HCT116 (cell line): ENCODE results near the gene CTNND2. TPM values are rescaled to one million over a fixed set of nuclear protein-coding genes. Genes with fewer than 3 reads are reported as not detected.
"Not testable (repeated sequence)": the region's sequence is repeated elsewhere in the genome, so short reads cannot be mapped to it uniquely, and the experiment has no call there.

ENCODE experiments used
- ATAC-seq: fragments of 200-7000 bp; cut with Tn5 transposase; 2 replicates; pipeline ENCODE4 v1.9.1; 2020; ENCODE audit warnings: mild to moderate bottlenecking, moderate library complexity
- BruUV-seq: library from RNA; stranded (reverse); fragments of 400-500 nt; replicated peaks from 2 replicates; lab custom pipeline; 2021; lab: Mats Ljungman, UMichigan
- CTCF ChIA-PET: fragments of 300-600 bp; sonication (Branson Sonifier 250); formaldehyde crosslinking; loops from one replicate; lab custom pipeline; 2021; ENCODE audit warnings: antibody characterized with exemption; lab: Charles Lee
- POLR2A ChIA-PET: fragments of 300-600, 350-600 bp; sonication (Branson Sonifier 250); formaldehyde crosslinking; loops from one replicate; lab custom pipeline; 2021; ENCODE audit warnings: antibody characterized with exemption; lab: Charles Lee
- RAD21 ChIA-PET, 2 experiments: fragments of 300-600 bp; sonication (Branson Sonifier 250); formaldehyde crosslinking; loops; one replicate each; lab custom pipeline; 2023; ENCODE audit warnings: low total read pairs in 2 of 2; ENCODE audit not compliant: uncharacterized antibody in 2 of 2, unreplicated experiment in 2 of 2, low non-redundant PET in 1 of 2; lab: Charles Lee
- DNase-seq: peaks from one replicate; pipeline ENCODE4 v3.0.0-alpha.2; 2010; ENCODE audit warnings: low read depth, low spot score
- H2AFZ ChIP-seq: fragments of 200-600 bp; shearing (Covaris generic), sonication (generic); 2 replicates; pipeline ENCODE4 v1.6.1; 2017; ENCODE audit warnings: low read depth, mixed run types, mixed read lengths, antibody characterized with exemption, low read length; ENCODE audit not compliant: poor library complexity, severe bottlenecking
- H3K27ac ChIP-seq: 2 replicates; pipeline ENCODE4 v1.5.1; 2012; ENCODE audit warnings: low read depth, low read length
- H3K27me3 ChIP-seq: fragments of 200-600 bp; sonication (generic); 2 replicates; pipeline ENCODE4 v1.6.1; 2016; ENCODE audit warnings: mixed run types, low read length, mixed read lengths; ENCODE audit not compliant: insufficient read depth
- H3K36me3 ChIP-seq, 2 experiments: fragments of 200-500 bp in 1 of 2; fragments of 200-600 bp in 1 of 2; sonication (Bioruptor generic) in 1 of 2; sonication (generic) in 1 of 2; 2 replicates each; pipeline versions ENCODE4 v1.5.1 to v1.6.1; 2014 to 2016; ENCODE audit warnings: low read length in 2 of 2, inconsistent platforms in 1 of 2, mixed read lengths in 1 of 2, mixed run types in 1 of 2; ENCODE audit not compliant: insufficient read depth in 2 of 2, control insufficient read depth in 1 of 2
- H3K4me1 ChIP-seq, 2 experiments: fragments of 200-600 bp in 1 of 2; sonication (generic) in 1 of 2; 2 replicates each; pipeline versions ENCODE4 v1.5.1 to v1.6.1; 2012 to 2017; ENCODE audit warnings: low read length in 2 of 2, inconsistent platforms in 1 of 2, mild to moderate bottlenecking in 1 of 2, mixed read lengths in 1 of 2, mixed run types in 1 of 2, moderate library complexity in 1 of 2; ENCODE audit not compliant: insufficient read depth in 2 of 2, control insufficient read depth in 1 of 2
- H3K4me2 ChIP-seq: fragments of 200-600 bp; sonication (generic); 2 replicates; pipeline ENCODE4 v1.6.1; 2017; ENCODE audit warnings: mixed run types, low read length, mixed read lengths
- H3K4me3 ChIP-seq, 2 experiments: fragments of 200-600 bp in 1 of 2; sonication (generic) in 1 of 2; replicated peaks in 1 of 2; 2 replicates each; pipeline ENCODE4 v1.5.1; 2011 to 2016; ENCODE audit warnings: low read length in 2 of 2, control low read depth in 1 of 2, low read depth in 1 of 2, mild to moderate bottlenecking in 1 of 2, mixed read lengths in 1 of 2, mixed run types in 1 of 2
- H3K79me2 ChIP-seq: fragments of 200-600 bp; sonication (generic); 2 replicates; pipeline ENCODE4 v1.6.1; 2017; ENCODE audit warnings: mild to moderate bottlenecking, mixed run types, low read length, moderate library complexity, mixed read lengths; ENCODE audit not compliant: insufficient read depth
- H3K9ac ChIP-seq: fragments of 200-600 bp; sonication (generic); 2 replicates; pipeline ENCODE4 v1.6.1; 2016; ENCODE audit warnings: low read length, mixed read lengths
- H3K9me2 ChIP-seq: fragments of 200-600 bp; sonication (generic), shearing (Covaris generic); 2 replicates; pipeline ENCODE4 v1.6.1; 2017; ENCODE audit warnings: mixed run types, mild to moderate bottlenecking, moderate library complexity; ENCODE audit not compliant: insufficient read depth
- H3K9me3 ChIP-seq, 2 experiments: fragments of 200-500 bp in 1 of 2; fragments of 200-600 bp in 1 of 2; sonication (Bioruptor generic) in 1 of 2; sonication (generic) in 1 of 2; 2 replicates each; pipeline ENCODE4 v1.6.1; 2014 to 2017; ENCODE audit warnings: low read length in 2 of 2, mixed read lengths in 2 of 2, inconsistent platforms in 1 of 2, low read depth in 1 of 2, mild to moderate bottlenecking in 1 of 2, mixed run types in 1 of 2, moderate library complexity in 1 of 2; ENCODE audit not compliant: control insufficient read depth in 1 of 2, insufficient read depth in 1 of 2
- H4K20me1 ChIP-seq: fragments of 200-600 bp; sonication (generic), shearing (Covaris generic); 2 replicates; pipeline ENCODE4 v1.6.1; 2017; ENCODE audit warnings: mixed run types, mild to moderate bottlenecking, moderate library complexity; ENCODE audit not compliant: insufficient read depth
- ATF3 ChIP-seq: IDR thresholded peaks from 2 replicates; pipeline ENCODE4 v1.6.1; 2012
- ELF1 ChIP-seq: IDR thresholded peaks from 2 replicates; pipeline ENCODE4 v1.6.1; 2012; ENCODE audit warnings: low read depth, borderline replicate concordance
- EZH2phosphoT487 ChIP-seq: fragments of 200-600 bp; IDR thresholded peaks from 2 replicates; pipeline ENCODE4 v1.6.1; 2018; ENCODE audit warnings: antibody characterized with exemption, borderline replicate concordance
- FOSL1 ChIP-seq: IDR thresholded peaks from 2 replicates; pipeline ENCODE4 v1.6.1; 2012; ENCODE audit warnings: low read depth
- POLR2A ChIP-seq: IDR thresholded peaks from 2 replicates; pipeline ENCODE4 v1.7.0; 2011; ENCODE audit warnings: borderline replicate concordance; ENCODE audit not compliant: insufficient read depth, insufficient read length; ENCODE audit errors: extremely low read depth
- REST ChIP-seq: IDR thresholded peaks from 2 replicates; pipeline ENCODE4 v1.6.1; 2012; ENCODE audit warnings: low read depth
- SP1 ChIP-seq: IDR thresholded peaks from 2 replicates; pipeline ENCODE4 v1.6.1; 2012; ENCODE audit warnings: low read depth
- TCF7L2 ChIP-seq: IDR thresholded peaks from 2 replicates; pipeline ENCODE4 v1.7.0; 2011; ENCODE audit warnings: borderline replicate concordance, inconsistent platforms; ENCODE audit not compliant: insufficient read depth, insufficient read length; ENCODE audit errors: extremely low read depth
- YY1 ChIP-seq: IDR thresholded peaks from 2 replicates; pipeline ENCODE4 v1.6.1; 2011; ENCODE audit warnings: low read length, low read depth, moderate library complexity, mild to moderate bottlenecking; ENCODE audit not compliant: insufficient replicate concordance; ENCODE audit errors: extremely low read depth
- ZNF274 ChIP-seq: fragments of 200-500 bp; sonication (Bioruptor generic); IDR thresholded peaks from 2 replicates; pipeline ENCODE4 v1.6.1; 2014; ENCODE audit warnings: mild to moderate bottlenecking, low read depth, low read length, inconsistent platforms
- intact Hi-C: fragments of 100-400 bp; cut with micrococcal nuclease; formaldehyde crosslinking; loops from 2 replicates; pipeline ENCODE4 v1.10.0; 2022
- total RNA-seq: library from RNA; stranded (reverse); gene quantifications from one replicate; pipeline ENCODE4 v1.2.1, GENCODE V29; 2021; ENCODE audit not compliant: unreplicated experiment
- TF ChIP-seq, protein P1 (sequence below), 3 experiments: fragments of 200-600 bp in 1 of 3; sonication (generic) in 1 of 3; IDR thresholded peaks in 2 of 3; conservative IDR thresholded peaks in 1 of 3; 2 replicates each; pipeline ENCODE4 v1.5.1; 2012 to 2017; ENCODE audit warnings: low read depth in 2 of 3, low read length in 2 of 3, antibody characterized with exemption in 1 of 3, borderline replicate concordance in 1 of 3, control low read depth in 1 of 3, mild to moderate bottlenecking in 1 of 3, mixed read lengths in 1 of 3, mixed run types in 1 of 3, moderate library complexity in 1 of 3; ENCODE audit not compliant: insufficient read depth in 1 of 3

CTNND2 gene
- total RNA-seq, 1 experiment from 2014 or later = not detected

GRCh38 chr5:11069041-11069440, 835.2 kb downstream of the CTNND2 start:
- Histone ChIP-seq H2AFZ (no peak overlapping the region), H3K4me3 (no peak overlapping the region), H3K4me2 (no peak overlapping the region), H3K9ac (no peak overlapping the region)
- DNase-seq = no peak
- no peak for TF ChIP-seq EZH2phosphoT487
- no peak for TF ChIP-seq FOSL1
- TF ChIP-seq REST = no peak
- TF ChIP-seq YY1 = no peak
- TF ChIP-seq POLR2A = no peak
- TF ChIP-seq SP1 = no peak
- no peak for TF ChIP-seq ATF3
- no peak for TF ChIP-seq ELF1
- TF ChIP-seq, protein P1, sequence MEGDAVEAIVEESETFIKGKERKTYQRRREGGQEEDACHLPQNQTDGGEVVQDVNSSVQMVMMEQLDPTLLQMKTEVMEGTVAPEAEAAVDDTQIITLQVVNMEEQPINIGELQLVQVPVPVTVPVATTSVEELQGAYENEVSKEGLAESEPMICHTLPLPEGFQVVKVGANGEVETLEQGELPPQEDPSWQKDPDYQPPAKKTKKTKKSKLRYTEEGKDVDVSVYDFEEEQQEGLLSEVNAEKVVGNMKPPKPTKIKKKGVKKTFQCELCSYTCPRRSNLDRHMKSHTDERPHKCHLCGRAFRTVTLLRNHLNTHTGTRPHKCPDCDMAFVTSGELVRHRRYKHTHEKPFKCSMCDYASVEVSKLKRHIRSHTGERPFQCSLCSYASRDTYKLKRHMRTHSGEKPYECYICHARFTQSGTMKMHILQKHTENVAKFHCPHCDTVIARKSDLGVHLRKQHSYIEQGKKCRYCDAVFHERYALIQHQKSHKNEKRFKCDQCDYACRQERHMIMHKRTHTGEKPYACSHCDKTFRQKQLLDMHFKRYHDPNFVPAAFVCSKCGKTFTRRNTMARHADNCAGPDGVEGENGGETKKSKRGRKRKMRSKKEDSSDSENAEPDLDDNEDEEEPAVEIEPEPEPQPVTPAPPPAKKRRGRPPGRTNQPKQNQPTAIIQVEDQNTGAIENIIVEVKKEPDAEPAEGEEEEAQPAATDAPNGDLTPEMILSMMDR (IDR thresholded peaks at IDR 0.05 in 2 of 3, conservative IDR thresholded peaks at IDR 0.05 in 1 of 3; ENCODE audit: borderline replicate concordance in 1 of 3, insufficient read depth in 1 of 3, low read depth in 2 of 3, low read length in 2 of 3) = no peak
- TF ChIP-seq ZNF274 = no peak
- no peak for TF ChIP-seq TCF7L2
- TF ChIP-seq, all 23 proteins: peak for 0
- no peaks in the 10 kb centered on the region for H4K20me1 ChIP-seq
- no peak overlapping the region for H3K27ac ChIP-seq
- BruUV-seq = no TSS peak
- no peaks in the 10 kb centered on the region for H3K36me3 ChIP-seq
- intact Hi-C loops = no loop called here
- ATAC-seq = no peak
- peaks cover 4% of the 10 kb centered on the region; the same call in 1 of the 2 replicates for H3K27me3 ChIP-seq
- H3K9me2 ChIP-seq = no peaks in the 10 kb centered on the region
- H3K79me2 ChIP-seq = no peaks in the 10 kb centered on the region
- ChIA-PET CTCF (no interaction called here), RAD21 (no interaction called here), POLR2A (no interaction called here)
- no peaks in the 10 kb centered on the region for H3K4me1 ChIP-seq
- no peaks in the 10 kb centered on the region for H3K9me3 ChIP-seq

DNA sequence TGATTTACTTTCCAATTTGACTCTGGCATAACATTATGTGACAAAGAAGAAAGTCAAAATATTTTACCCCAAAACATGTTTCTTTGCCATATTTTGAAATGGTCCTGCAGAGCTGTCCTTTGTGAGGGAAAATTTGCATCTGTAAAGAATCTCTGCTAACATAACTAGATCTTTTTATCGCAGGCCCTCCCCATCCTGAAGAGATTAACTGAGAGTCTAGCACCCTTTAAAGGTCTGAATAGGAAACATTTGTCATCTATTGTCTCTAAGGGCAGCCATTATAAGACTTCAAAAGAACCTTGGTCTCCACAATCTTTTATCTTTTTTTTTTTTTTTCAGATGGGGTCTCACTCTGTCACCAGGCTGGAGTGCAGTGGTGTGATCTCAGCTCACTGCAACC, 838.5 kb downstream of the CTNND2 start:
- DNase-seq, H2AFZ ChIP-seq, CTCF ChIA-PET, H3K9ac ChIP-seq, H3K79me2 ChIP-seq, H3K9me2 ChIP-seq, BruUV-seq, H3K9me3 ChIP-seq, H3K4me1 ChIP-seq, H3K27ac ChIP-seq, POLR2A ChIA-PET, H3K36me3 ChIP-seq, H3K4me2 ChIP-seq, ATAC-seq, H4K20me1 ChIP-seq, RAD21 ChIA-PET, intact Hi-C loops, H3K4me3 ChIP-seq: not testable (repeated sequence)
- H3K27me3 ChIP-seq = peaks cover 22% of the 10 kb centered on the region
